Measurements from ENCODE around the gene NCKAP5.

Gene NCKAP5

GRCh38 chr2:133461484-133461883 is 106.8 kb downstream of the NCKAP5 start:
- Histone ChIP-seq H3K27me3 (ENCODE audit: insufficient read depth, low read depth, severe bottlenecking) (no peaks in the 10 kb centered on the region), H3K4me3 (ENCODE audit: low read depth, low read length) (no peak overlapping the region), H3K27ac (no peak overlapping the region), H3K9me3 (ENCODE audit: severe bottlenecking) (no peaks in the 10 kb centered on the region), H3K36me3 (no peaks in the 10 kb centered on the region)
- DNase-seq = no peak
- TF ChIP-seq, protein P1, sequence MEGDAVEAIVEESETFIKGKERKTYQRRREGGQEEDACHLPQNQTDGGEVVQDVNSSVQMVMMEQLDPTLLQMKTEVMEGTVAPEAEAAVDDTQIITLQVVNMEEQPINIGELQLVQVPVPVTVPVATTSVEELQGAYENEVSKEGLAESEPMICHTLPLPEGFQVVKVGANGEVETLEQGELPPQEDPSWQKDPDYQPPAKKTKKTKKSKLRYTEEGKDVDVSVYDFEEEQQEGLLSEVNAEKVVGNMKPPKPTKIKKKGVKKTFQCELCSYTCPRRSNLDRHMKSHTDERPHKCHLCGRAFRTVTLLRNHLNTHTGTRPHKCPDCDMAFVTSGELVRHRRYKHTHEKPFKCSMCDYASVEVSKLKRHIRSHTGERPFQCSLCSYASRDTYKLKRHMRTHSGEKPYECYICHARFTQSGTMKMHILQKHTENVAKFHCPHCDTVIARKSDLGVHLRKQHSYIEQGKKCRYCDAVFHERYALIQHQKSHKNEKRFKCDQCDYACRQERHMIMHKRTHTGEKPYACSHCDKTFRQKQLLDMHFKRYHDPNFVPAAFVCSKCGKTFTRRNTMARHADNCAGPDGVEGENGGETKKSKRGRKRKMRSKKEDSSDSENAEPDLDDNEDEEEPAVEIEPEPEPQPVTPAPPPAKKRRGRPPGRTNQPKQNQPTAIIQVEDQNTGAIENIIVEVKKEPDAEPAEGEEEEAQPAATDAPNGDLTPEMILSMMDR (IDR thresholded peaks at IDR 0.05; ENCODE audit: low read depth, low read length) = no peak

DNA sequence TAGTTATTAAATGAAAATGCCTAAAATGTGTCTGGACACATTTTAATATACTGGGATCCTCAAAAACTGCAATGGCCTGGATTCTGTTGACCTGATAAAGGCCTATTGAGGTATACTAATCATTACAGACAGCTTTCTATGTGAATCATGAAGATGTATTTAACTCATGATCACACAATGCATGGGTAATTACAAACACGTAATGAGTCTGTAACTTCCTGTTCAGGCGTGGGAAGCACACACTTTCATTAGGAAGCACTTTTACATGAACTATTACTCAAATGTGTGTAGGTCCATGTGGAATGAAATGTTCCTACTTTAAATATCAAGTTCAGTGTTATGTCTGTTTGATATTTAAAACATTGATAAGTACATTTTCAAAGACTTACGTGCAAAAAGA is 108.7 kb downstream of the NCKAP5 start:
- Histone ChIP-seq H3K27ac (no peak overlapping the region), H3K27me3 (ENCODE audit: insufficient read depth, low read depth, severe bottlenecking) (no peaks in the 10 kb centered on the region), H3K9me3 (ENCODE audit: severe bottlenecking) (no peaks in the 10 kb centered on the region), H3K4me3 (ENCODE audit: low read depth, low read length) (no peak overlapping the region), H3K36me3 (no peaks in the 10 kb centered on the region)
- TF ChIP-seq, protein P1 (IDR thresholded peaks at IDR 0.05; ENCODE audit: low read depth, low read length) = no peak
- DNase-seq = no peak

- H3K27me3 ChIP-seq (ENCODE audit: insufficient read depth, low read depth, severe bottlenecking) = no peaks in the 10 kb centered on the region
- no peak for DNase-seq
- TF ChIP-seq, protein P1 (IDR thresholded peaks at IDR 0.05; ENCODE audit: low read depth, low read length) = no peak
- H3K27ac ChIP-seq = no peak overlapping the region
- no peak overlapping the region for H3K4me3 ChIP-seq (ENCODE audit: low read depth, low read length)
- H3K36me3 ChIP-seq = no peaks in the 10 kb centered on the region
- H3K9me3 ChIP-seq (ENCODE audit: severe bottlenecking) = no peaks in the 10 kb centered on the region
Observed at GRCh38 chr2:133458280-133458679, 110.0 kb downstream of the NCKAP5 start.

DNA sequence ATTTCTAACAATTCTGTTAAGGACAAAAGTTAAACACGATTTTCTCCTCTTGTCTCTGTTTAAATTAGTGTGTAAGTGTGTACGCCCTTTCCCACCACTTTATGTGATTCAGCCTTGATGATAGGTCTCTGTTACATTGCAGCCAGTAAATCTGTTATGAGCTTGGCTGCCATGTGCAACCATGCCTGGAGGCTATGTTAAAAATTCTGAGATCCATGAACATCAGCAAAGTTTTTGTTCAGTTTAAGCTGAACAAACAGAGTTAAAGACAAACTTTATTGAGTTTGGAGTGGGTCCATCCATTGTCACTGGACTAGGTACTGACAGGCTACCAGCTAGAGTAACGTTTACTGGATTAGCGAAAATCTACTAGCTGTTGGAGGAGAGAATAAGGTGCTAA is 110.4 kb downstream of the NCKAP5 start:
- Histone ChIP-seq H3K9me3 (ENCODE audit: severe bottlenecking) (no peaks in the 10 kb centered on the region), H3K27me3 (ENCODE audit: insufficient read depth, low read depth, severe bottlenecking) (no peaks in the 10 kb centered on the region), H3K4me3 (ENCODE audit: low read depth, low read length) (no peak overlapping the region), H3K36me3 (no peaks in the 10 kb centered on the region), H3K27ac (no peak overlapping the region)
- no peak for DNase-seq
- TF ChIP-seq, protein P1 (IDR thresholded peaks at IDR 0.05; ENCODE audit: low read depth, low read length) = no peak

DNA sequence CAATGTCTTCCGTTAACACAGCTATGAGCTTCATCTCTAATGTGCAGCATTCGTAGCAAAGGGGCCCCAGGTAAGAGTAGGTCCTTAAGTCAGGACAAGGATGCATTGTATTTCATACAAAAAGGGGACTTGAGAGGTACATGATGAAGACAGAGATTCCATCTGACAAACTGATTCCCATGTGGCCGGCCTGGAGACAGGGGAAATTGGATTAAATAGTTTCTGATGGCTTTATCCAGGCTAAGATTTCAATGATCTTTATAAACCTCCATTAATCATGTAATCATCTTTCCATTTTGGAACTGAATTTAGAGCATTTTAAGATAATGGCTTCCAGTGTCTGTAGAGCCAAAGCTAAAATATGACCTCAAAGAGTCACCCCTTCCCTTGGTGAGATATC is 111.3 kb downstream of the NCKAP5 start:
- TF ChIP-seq, protein P1 (IDR thresholded peaks at IDR 0.05; ENCODE audit: low read depth, low read length) = no peak
- Histone ChIP-seq H3K27ac (no peak overlapping the region), H3K4me3 (ENCODE audit: low read depth, low read length) (no peak overlapping the region), H3K27me3 (ENCODE audit: insufficient read depth, low read depth, severe bottlenecking) (no peaks in the 10 kb centered on the region), H3K9me3 (ENCODE audit: severe bottlenecking) (no peaks in the 10 kb centered on the region), H3K36me3 (no peaks in the 10 kb centered on the region)
- DNase-seq = no peak

DNA sequence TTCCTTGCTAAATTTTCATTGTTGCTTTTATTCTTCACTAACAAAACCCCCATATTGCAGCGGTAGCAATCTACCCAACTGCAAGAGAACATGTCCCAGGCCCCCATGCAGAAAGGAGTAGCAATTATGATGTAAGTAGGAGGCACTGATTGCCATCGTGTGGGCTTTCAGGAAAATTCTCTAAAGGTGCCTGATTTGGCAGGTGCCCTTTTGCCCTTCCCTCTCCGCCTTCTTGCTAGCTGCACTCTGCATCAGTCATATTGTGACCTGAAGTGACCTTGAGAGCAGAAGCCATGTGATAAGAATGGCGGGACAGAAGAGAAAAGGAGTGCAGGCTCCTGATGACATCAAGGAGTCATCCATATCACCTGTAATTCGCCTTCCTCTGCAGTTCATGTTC is 112.1 kb downstream of the NCKAP5 start:
- Histone ChIP-seq H3K36me3 (no peaks in the 10 kb centered on the region), H3K9me3 (ENCODE audit: severe bottlenecking) (no peaks in the 10 kb centered on the region), H3K27me3 (ENCODE audit: insufficient read depth, low read depth, severe bottlenecking) (no peaks in the 10 kb centered on the region), H3K27ac (no peak overlapping the region), H3K4me3 (ENCODE audit: low read depth, low read length) (no peak overlapping the region)
- TF ChIP-seq, protein P1 (IDR thresholded peaks at IDR 0.05; ENCODE audit: low read depth, low read length) = no peak
- no peak for DNase-seq

Measured in WERI-Rb-1 (cell line).